Measurements from ENCODE around the gene BRAF.
"Not testable (repeated sequence)": the region's sequence is repeated elsewhere in the genome, so short reads cannot be mapped to it uniquely, and the experiment has no call there.

The BRAF gene

DNA sequence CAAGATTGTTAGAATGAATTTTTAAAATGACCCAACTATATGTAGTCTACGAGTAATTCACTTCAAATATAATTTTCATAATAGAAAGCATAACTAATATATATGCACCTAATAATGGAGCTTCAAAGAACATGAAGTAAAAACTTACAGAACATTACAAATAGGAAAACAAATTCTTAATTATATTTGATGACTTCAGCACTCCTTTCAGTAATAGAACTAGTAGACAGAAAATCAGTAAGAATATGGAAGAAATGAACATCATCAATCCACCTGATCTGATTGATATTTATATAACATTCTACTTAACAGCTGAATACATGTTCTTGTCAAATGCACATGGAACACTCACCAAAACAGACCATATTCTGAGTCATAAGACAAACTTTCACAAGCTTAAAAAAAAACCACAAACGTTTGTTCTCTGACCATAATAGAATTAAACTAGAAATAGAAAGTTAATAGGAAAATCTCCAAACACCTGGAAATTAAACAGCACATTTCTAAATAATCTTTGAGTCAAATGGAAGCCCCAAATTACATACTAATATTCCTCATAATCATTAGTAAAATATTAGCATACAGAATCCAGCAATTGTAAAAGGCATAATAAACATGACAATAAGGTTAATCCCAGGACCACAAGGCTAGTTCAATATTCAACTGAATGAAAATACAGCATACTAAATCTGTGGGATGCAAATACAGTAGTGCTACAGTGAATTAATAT is 48.0 kb downstream of the BRAF start:
- DNase-seq (ENCODE audit: low read depth), result no peak

- DNase-seq (ENCODE audit: low read depth), result no peak
Observed at GRCh38 chr7:140873434-140873833, 51.3 kb downstream of the BRAF start.

DNA sequence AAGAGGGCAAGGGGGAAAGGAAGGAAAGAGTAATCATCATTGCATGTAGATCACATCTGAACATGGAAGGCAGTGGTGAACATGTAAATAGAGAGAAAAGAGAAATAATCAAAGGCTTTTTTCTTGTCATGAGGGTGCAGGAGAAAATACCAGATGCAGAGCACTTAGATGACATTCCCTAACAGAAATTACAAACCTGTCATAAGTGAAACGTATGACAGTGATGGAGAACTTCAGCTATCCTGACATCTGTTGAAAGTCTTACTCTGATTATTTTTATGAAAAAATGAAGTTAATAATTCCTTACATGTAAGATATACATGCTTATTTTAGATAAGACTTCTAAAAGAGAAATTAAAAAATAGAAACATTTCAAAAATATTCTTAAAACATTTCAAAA is 54.7 kb downstream of the BRAF start:
- DNase-seq (ENCODE audit: low read depth), result no peak

DNA sequence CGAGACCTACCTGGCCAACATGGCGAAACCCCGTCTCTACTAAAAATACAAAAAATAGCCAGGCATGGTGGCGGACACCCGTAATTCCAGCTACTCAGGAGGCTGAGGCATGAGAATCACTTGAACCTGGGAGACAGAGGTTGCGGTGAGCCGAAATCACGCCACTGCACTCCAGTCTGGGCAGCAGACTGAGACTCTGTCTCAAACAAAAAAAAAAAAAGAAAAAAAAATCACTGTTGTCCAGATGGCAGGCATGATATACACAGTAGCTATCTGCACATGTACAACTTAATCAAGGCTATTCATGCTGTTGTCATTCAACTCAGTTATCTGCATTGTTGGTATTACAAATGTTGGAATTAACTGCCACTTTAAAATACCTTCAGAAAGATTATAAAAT is 55.3 kb downstream of the BRAF start:
- no peak for DNase-seq (ENCODE audit: low read depth)

GRCh38 chr7:140867467-140868462 is 57.0 kb downstream of the BRAF start:
- DNase-seq (ENCODE audit: low read depth), result no peak

DNA sequence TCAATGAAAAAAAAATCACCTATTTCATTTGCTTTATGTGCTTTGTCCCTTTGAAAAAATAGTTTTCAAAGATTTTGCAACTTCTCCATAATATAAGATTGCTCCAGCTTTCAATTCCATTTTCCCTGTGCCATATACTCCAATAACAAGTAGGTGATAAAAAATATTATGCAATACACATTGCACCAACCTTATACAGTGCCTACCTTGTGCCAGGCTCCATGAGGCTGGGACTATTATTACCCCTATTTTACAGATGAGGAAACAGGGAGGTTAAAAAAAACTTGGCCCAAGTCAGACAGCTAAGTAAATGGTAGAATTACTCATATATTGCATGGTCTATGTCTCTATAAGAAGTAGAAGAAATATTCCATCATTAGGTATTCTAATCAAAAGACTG is 57.8 kb downstream of the BRAF start:
- DNase-seq (ENCODE audit: low read depth), result no peak

GRCh38 chr7:140864732-140865131 is 60.0 kb downstream of the BRAF start:
- DNase-seq (ENCODE audit: low read depth), result no peak

DNA sequence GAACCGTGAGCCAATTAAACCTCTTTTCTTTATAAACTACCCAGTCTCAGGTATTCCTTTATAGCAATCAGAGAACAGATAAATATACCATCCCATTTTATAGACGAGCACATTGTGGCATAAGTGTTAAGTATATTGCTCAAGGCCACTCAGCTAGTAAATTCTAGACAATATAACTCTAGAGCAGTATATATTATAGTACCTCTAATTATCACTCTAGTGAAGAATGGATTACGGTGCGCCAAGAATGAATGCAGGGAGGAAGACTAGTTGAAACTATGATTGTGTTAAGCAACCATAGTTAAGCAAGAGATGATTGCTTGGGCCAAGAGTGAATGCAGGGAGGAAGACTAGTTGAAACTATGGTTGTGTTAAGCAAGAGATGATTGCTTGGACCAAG is 60.9 kb downstream of the BRAF start:
- DNase-seq (ENCODE audit: low read depth), result no peak

- no peak for DNase-seq (ENCODE audit: low read depth)
Observed at GRCh38 chr7:140863184-140863583, 61.5 kb downstream of the BRAF start.

DNA sequence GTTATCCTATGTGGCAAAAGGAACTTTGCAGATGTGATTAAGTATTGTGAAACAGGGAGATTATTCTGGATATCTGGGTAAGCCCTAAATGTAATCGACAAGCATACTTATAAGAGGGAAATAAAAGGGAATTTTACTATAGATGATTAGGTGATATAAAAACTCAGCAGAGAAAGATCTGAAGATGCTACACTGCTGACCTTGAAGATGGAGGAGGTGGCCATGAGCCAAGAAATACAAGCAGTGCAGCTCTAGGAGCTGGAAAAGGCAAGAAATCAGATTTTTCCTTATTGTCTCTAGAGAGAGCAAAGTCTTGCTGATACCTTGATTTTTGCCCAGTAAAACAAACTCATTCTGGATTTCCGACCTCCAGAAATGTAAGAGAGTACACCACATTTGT is 67.7 kb downstream of the BRAF start:
- DNase-seq (ENCODE audit: low read depth), result no peak

- no peak for DNase-seq (ENCODE audit: low read depth)
Observed at GRCh38 chr7:140841166-140841715, 83.5 kb downstream of the BRAF start.

GRCh38 chr7:140831724-140832123 is 93.0 kb downstream of the BRAF start:
- no peak for DNase-seq (ENCODE audit: low read depth)

DNA sequence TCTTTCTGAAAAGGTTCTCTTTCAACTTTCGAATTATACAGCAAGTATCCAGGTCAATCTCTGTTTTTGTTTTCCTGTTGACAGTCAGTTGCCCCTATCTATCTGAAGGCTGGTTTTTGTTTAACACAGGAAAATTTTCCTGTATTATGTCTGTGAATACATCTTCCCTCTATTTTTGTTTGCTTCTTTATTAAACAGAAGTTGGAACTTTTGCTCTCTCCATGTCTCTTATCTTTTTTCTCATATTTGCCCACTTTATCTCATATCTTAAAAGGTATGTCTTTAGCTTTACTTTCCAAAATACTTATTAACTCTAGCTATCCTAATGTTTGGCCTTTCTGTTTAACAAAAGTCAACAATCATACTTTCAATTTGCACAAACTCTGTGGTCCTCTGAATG is 95.0 kb downstream of the BRAF start:
- no peak for DNase-seq (ENCODE audit: low read depth)

DNA sequence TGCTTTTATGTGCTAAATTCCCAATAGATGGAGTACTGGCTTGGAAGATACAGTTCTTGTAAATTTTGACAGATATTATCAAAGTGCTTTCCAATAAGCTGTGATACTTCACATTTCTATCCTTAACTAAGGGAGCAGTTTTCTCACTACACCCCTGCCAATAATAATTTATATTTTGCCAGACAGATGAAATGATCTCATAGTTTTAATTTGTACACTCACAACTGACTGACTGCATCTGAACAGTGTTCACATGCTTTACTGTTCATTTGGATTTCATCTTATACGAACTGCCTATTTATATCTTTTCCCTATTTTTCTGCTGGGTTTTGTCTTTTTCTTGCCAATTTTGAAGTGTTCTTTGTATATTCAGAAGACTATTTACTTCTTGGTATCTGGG is 96.0 kb downstream of the BRAF start:
- no peak for DNase-seq (ENCODE audit: low read depth)

GRCh38 chr7:140817383-140817782 is 107.3 kb downstream of the BRAF start:
- DNase-seq (ENCODE audit: low read depth), result not testable (repeated sequence)

DNA sequence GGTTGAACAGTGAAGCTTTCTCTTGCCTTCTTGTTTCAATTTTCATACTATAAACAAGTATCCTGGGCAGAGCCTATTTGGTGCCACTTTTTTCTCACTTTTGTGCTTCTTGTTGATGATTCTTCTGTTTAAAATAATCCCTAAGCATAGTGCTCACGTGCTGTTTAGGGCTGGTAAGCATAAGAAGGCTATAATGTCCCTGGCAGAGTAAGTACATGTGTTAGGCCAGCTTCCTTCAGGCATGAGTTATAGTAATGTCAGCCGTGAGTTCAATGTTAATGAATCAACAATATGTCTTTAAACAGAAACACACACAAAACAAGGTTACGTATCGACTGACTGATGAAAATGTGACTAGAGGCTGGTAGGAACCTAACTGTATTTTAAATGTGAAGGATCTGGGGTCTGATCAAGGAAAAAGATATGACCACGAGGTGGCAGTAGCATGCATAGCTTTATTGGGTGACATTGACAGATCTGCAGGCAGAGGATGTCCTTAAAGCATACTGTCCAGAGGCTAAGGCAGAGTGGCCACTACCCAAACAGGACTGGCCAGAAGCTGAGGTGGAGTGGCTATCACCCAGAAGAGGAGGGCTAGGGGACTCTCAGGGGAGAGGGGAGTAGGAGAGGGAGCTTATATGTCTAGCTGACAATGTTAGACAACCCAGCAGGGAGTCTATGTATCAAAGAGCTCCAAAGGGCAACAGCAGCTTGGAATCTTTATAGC is 113.7 kb downstream of the BRAF start:
- DNase-seq (ENCODE audit: low read depth), result peak; percentile 23

GRCh38 chr7:140810385-140810784 is 114.3 kb downstream of the BRAF start:
- DNase-seq (ENCODE audit: low read depth), result no peak

DNA sequence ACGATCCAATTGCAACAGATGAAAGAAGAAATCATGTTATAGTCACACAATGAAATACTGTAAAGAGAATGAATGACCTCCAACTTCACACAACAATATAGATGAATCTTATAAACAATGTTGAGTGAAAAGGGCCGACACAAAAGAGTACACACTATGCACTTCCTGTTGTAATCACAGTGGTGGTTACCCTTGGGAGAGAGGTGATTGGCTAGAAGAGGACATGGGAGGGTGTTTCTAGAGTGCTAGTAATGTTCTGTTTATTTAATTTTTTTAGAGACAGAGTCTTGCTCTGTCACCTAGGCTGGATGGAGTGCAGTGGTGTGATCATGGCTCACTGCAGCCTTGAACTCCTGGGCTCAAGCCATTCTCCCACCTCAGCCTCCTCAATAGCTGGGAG is 145.8 kb downstream of the BRAF start:
- no peak for DNase-seq (ENCODE audit: low read depth)

DNA sequence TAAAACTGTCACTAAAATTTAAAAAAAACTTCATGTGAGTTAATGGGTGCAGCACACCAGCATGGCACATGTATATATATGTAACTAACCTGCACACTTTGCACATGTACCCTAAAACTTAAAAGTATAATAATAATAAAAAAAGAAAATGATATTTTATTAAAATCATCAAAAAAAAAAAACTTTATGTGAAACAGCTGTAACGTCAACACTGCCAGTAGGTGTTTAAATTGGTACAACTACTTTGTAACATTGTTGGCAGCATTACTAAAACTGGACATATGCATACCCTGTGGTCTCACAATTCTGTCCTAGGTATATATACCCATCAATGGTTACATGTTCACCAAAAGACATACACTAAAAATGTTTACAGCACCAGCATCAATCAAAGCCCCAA is 146.2 kb downstream of the BRAF start:
- DNase-seq (ENCODE audit: low read depth), result no peak

- no peak for DNase-seq (ENCODE audit: low read depth)
Observed at GRCh38 chr7:140774371-140774770, 150.4 kb downstream of the BRAF start.

DNA sequence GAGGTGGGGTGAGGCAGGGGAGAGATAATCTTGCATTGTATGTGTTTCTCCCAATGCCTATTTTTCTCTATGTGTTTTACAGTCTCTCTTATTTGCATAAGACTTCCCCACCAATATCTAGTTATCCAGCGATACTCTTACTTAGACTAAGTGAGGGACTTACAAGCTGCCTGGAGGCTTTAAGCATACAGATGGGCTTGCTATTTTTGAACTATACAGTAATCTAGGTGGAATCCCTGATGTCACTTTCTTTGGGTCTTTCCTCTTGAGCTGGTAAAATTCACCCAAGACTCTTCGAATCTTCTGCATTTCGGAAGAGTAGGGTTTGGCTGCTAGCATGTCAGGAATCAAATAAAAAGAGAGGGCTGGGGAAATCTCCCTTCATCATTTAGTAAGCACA is 151.6 kb downstream of the BRAF start:
- DNase-seq (ENCODE audit: low read depth), result no peak

GRCh38 chr7:140771826-140772225 is 152.9 kb downstream of the BRAF start:
- no peak for DNase-seq (ENCODE audit: low read depth)

Measured in activated T-helper 9 cell treated with anti-CD3 and anti-CD28 coated beads, Interleukin-2, amount 50 U/mL, for 16 hours (primary cell).